Astrocyte (in vitro differentiated cells and primary cell): ENCODE measurements around the gene OR52E1.

Experiments used
- CTCF ChIP-seq: IDR thresholded peaks from 2 replicates; pipeline ENCODE4 v1.5.1; 2011; ENCODE audit warnings: low read depth, mild to moderate bottlenecking, inconsistent platforms, low read length, moderate library complexity; ENCODE audit not compliant: insufficient read depth
- EZH2 ChIP-seq: IDR thresholded peaks from 2 replicates; pipeline ENCODE4 v1.6.1; 2012; ENCODE audit warnings: mild to moderate bottlenecking, low read length, inconsistent platforms; ENCODE audit not compliant: insufficient read depth

DNA sequence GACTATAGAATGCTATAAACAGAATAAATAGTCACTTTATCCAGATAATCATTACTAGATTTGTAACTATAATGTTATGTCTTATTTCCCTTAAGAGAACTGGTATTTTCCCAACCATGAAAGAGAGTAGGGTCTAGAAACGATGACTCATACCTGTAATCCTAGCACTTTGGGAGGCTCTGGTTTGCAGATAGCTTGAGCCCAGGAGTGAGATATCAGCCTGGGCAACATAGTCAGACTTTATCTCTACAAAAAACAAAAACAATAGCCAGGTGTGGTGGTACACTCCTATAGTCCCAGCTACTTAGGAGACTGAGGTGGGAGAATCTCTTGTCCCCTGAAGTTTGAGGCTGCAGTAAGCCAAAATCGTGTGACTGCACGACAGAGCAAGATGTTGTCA is 37.9 kb downstream of the OR52E1 start:
- TF ChIP-seq CTCF (no peak), EZH2 (no peak)
